PC-9 (cell line): ENCODE results near the gene EPB41. TPM values are rescaled to one million over a fixed set of nuclear protein-coding genes. Genes with fewer than 3 reads are reported as not detected.

Experiments used
- BruUV-seq: library from RNA; stranded (reverse); fragments of 400-500 nt; replicated peaks from 2 replicates; lab custom pipeline; 2021; lab: Mats Ljungman, UMichigan
- CTCF ChIA-PET: fragments of 300-600 bp; sonication (Branson Sonifier 250); formaldehyde crosslinking; loops from one replicate; lab custom pipeline; 2022; ENCODE audit warnings: antibody characterized with exemption; lab: Charles Lee
- POLR2A ChIA-PET: fragments of 300-600 bp; sonication (Branson Sonifier 250); formaldehyde crosslinking; loops from one replicate; lab custom pipeline; 2022; ENCODE audit warnings: antibody characterized with exemption; ENCODE audit not compliant: unreplicated experiment; lab: Charles Lee
- DNase-seq, 2 experiments: peaks; one replicate each; pipeline versions ENCODE4 v3.0.0 to v3.0.0-alpha.2; 2015 to 2022; ENCODE audit warnings: mixed read lengths in 1 of 2
- H2AFZ ChIP-seq: fragments of 200-600 bp; sonication (generic); 2 replicates; pipeline ENCODE4 v1.8.1; 2017; ENCODE audit warnings: antibody characterized with exemption
- H3F3A ChIP-seq: fragments of 200-600 bp; sonication (generic); 2 replicates; pipeline ENCODE4 v1.8.1; 2017; ENCODE audit warnings: antibody characterized with exemption, mild to moderate bottlenecking, low read depth; ENCODE audit not compliant: insufficient read depth
- H3K27ac ChIP-seq: fragments of 200-600 bp; sonication (generic); 2 replicates; pipeline ENCODE4 v1.6.1; 2016; ENCODE audit warnings: mixed run types
- H3K27me3 ChIP-seq: fragments of 200-600 bp; sonication (generic); 2 replicates; pipeline ENCODE4 v1.6.1; 2016; ENCODE audit warnings: low read depth, mixed run types; ENCODE audit not compliant: insufficient read depth
- H3K36me3 ChIP-seq: fragments of 200-600 bp; sonication (generic); 2 replicates; pipeline ENCODE4 v1.6.1; 2016; ENCODE audit warnings: low read depth, mixed run types
- H3K4me1 ChIP-seq: fragments of 200-600 bp; sonication (generic); replicated peaks from 2 replicates; pipeline ENCODE4 v1.6.1; 2016; ENCODE audit warnings: mixed run types; ENCODE audit not compliant: insufficient read depth
- H3K4me2 ChIP-seq: fragments of 200-600 bp; sonication (generic); 2 replicates; pipeline ENCODE4 v1.6.1; 2017; ENCODE audit warnings: mixed run types
- H3K4me3 ChIP-seq: fragments of 200-600 bp; sonication (generic); 2 replicates; pipeline ENCODE4 v1.6.1; 2016; ENCODE audit warnings: mixed run types
- H3K79me2 ChIP-seq: fragments of 200-600 bp; sonication (generic); 2 replicates; pipeline ENCODE4 v1.6.1; 2017; ENCODE audit warnings: low read depth, mixed run types
- H3K9me2 ChIP-seq: fragments of 200-600 bp; sonication (generic); 2 replicates; pipeline ENCODE4 v1.8.1; 2017; ENCODE audit warnings: mild to moderate bottlenecking; ENCODE audit not compliant: insufficient read depth
- H3K9me3 ChIP-seq: fragments of 200-600 bp; sonication (generic); 2 replicates; pipeline ENCODE4 v1.8.1; 2016; ENCODE audit warnings: low read depth; ENCODE audit not compliant: insufficient read depth
- H4K20me1 ChIP-seq: fragments of 200-600 bp; sonication (generic); 2 replicates; pipeline ENCODE4 v1.8.1; 2017; ENCODE audit not compliant: insufficient read depth
- CTCF ChIP-seq: fragments of 200-600 bp; sonication (generic); conservative IDR thresholded peaks from 2 replicates; pipeline ENCODE4 v1.6.1; 2017; ENCODE audit warnings: mixed run types, antibody characterized with exemption, mild to moderate bottlenecking, moderate library complexity
- EZH2 ChIP-seq: fragments of 200-600 bp; sonication (generic); IDR thresholded peaks from 2 replicates; pipeline ENCODE4 v1.8.0; 2017; ENCODE audit warnings: antibody characterized with exemption, low read depth
- intact Hi-C: fragments of 100-400 bp; cut with micrococcal nuclease; formaldehyde crosslinking; loops from one replicate; pipeline ENCODE4 v1.10.0; 2022; ENCODE audit not compliant: unreplicated experiment
- total RNA-seq: library from RNA; stranded (reverse); gene quantifications from 2 replicates; pipeline ENCODE4 v1.2.3, GENCODE V29; 2021

EPB41 gene
- total RNA-seq, 1 experiment from 2014 or later = 42.2 TPM

GRCh38 chr1:29081201-29081600, 166.8 kb downstream of the EPB41 start:
- no peaks in the 10 kb centered on the region for H3F3A ChIP-seq
- H3K27me3 ChIP-seq = no peaks in the 10 kb centered on the region
- H3K4me2 ChIP-seq = no peak overlapping the region
- no peaks in the 10 kb centered on the region for H3K79me2 ChIP-seq
- ChIA-PET POLR2A (no interaction called here), CTCF (no interaction called here)
- H3K4me1 ChIP-seq = no peaks in the 10 kb centered on the region
- no peaks in the 10 kb centered on the region for H3K9me2 ChIP-seq
- no peaks in the 10 kb centered on the region for H3K9me3 ChIP-seq
- H3K4me3 ChIP-seq = no peak overlapping the region
- H3K27ac ChIP-seq = no peak overlapping the region
- no peaks in the 10 kb centered on the region for H4K20me1 ChIP-seq
- no TSS peak for BruUV-seq
- TF ChIP-seq EZH2 = no peak
- no peak for TF ChIP-seq CTCF
- intact Hi-C loops = no loop called here
- H2AFZ ChIP-seq = no peak overlapping the region
- DNase-seq = no peak
- no peaks in the 10 kb centered on the region for H3K36me3 ChIP-seq

GRCh38 chr1:29082519-29082918, 168.2 kb downstream of the EPB41 start:
- no TSS peak for BruUV-seq
- H2AFZ ChIP-seq = no peak overlapping the region
- intact Hi-C loops = no loop called here
- no peaks in the 10 kb centered on the region for H3K9me2 ChIP-seq
- no peak overlapping the region for H3K4me2 ChIP-seq
- H3K4me3 ChIP-seq = no peak overlapping the region
- CTCF ChIA-PET = no interaction called here
- no peaks in the 10 kb centered on the region for H3K9me3 ChIP-seq
- TF ChIP-seq EZH2 (no peak), CTCF (no peak)
- no peak overlapping the region for H3K27ac ChIP-seq
- no peaks in the 10 kb centered on the region for H3K79me2 ChIP-seq
- no peaks in the 10 kb centered on the region for H4K20me1 ChIP-seq
- no peaks in the 10 kb centered on the region for H3F3A ChIP-seq
- H3K27me3 ChIP-seq = no peaks in the 10 kb centered on the region
- DNase-seq = no peak
- POLR2A ChIA-PET = no interaction called here
- no peaks in the 10 kb centered on the region for H3K36me3 ChIP-seq
- no peaks in the 10 kb centered on the region for H3K4me1 ChIP-seq

DNA sequence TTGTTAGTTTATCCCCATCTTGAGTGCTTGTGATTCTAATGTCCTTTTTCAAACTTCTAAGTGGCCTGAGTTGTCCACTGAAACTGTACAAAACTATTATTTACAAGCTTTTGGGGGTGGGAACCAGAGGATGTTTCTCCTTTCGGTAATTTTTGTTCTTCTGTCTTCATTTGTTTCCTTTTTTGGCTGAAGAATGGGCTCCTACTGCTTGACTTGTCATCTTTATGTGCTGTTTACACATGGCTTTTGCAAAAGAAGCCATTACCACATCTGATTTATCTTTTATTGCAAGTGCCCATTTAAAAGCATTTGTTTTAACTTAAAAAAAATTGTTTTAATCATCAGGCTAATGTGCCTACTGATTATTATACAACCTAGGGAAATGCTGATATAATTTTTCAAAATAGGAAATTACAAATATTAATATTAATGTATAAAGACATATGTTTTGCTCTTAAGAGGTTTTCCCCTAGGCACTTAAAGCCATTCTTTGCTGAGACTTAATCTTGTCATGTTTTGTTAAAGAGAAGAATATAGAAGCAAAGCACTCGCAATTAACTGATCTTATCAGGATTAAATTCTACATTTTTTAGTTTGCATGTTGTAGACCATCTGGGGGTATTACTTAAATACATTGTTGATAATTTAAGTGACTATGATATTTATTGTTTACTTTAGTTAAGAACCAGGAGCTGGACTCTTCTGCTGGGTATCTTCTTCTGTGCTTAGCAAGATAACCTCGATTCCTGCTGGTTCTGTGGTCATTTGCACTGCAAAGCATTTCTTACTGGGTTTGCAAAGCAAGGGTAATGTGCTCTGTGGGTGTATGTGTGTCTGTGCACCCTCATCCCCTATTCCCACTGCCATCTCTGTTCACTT, 169.2 kb downstream of the EPB41 start:
- POLR2A ChIA-PET = no interaction called here
- no peaks in the 10 kb centered on the region for H3K79me2 ChIP-seq
- CTCF ChIA-PET = no interaction called here

More for the DNA sequence above, 169.2 kb downstream of the EPB41 start:
- Histone ChIP-seq H3K4me1 (no peaks in the 10 kb centered on the region), H3K9me2 (no peaks in the 10 kb centered on the region), H4K20me1 (no peaks in the 10 kb centered on the region), H3F3A (no peaks in the 10 kb centered on the region), H3K27ac (no peak overlapping the region), H3K4me2 (no peak overlapping the region), H3K4me3 (no peak overlapping the region), H2AFZ (no peak overlapping the region), H3K9me3 (no peaks in the 10 kb centered on the region), H3K27me3 (no peaks in the 10 kb centered on the region), H3K36me3 (no peaks in the 10 kb centered on the region)
- no peak for TF ChIP-seq CTCF
- no peak for TF ChIP-seq EZH2
- intact Hi-C loops = no loop called here
- DNase-seq = no peak
- no TSS peak for BruUV-seq
